ENCODE measurements around the gene CHCHD6.
A peak's percentile ranks its signal among the peaks of the same experiment; 100 is the strongest.

CHCHD6 gene, protein sequence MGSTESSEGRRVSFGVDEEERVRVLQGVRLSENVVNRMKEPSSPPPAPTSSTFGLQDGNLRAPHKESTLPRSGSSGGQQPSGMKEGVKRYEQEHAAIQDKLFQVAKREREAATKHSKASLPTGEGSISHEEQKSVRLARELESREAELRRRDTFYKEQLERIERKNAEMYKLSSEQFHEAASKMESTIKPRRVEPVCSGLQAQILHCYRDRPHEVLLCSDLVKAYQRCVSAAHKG

GRCh38 chr3:126703512-126704493 is at the start of gene CHCHD6:
CHCHD6 (plus strand) TSS chr3:126704240; CDS start chr3:126704313, 73 bp downstream.
- DNase-seq = peak; percentile 90

DNA sequence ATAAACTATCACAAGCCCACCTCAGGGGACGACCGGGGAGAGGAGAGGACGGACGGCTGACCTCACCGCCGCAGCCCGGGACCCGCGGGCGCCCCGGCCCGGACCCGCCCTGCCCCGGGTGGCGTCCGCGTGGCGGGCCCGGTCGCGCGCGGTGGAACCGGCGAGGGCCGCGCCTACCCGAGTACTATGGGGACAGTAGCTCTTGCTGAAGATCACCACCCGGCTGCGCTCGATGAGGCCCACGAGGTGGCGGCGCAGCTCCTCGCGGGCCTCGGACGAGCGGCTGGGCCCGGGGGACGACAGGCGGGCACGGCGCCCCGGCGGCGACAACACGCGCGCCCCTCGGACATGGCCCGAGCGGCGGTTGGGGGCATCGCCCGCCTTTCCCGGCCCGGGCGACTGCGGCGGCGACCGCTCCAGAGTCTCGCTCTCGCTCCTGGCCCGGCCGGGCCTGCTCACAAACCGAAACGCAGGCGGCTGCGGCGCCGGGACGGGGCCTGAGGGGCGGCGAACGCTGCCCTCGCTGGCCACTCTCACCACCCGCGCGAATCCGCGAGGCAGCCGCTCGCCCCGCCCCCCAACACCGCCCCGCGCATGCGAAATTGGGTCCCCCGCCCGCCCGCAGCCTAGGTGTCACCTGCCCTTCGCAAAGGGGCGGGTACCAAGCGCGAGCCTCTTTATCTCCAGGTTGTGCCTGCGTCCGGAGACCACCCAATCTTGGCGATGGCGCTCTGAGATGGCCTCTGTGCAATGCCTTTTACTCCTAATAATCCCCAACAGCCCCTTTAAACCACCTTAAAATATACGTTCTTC is 49.3 kb upstream of the CHCHD6 start, which contains the start of gene TXNRD3:
Gene TXNRD3, minus strand, starts transcription at position 554 of the 813 bp plus-strand sequence.
- DNase-seq = peak; percentile 80

DNA sequence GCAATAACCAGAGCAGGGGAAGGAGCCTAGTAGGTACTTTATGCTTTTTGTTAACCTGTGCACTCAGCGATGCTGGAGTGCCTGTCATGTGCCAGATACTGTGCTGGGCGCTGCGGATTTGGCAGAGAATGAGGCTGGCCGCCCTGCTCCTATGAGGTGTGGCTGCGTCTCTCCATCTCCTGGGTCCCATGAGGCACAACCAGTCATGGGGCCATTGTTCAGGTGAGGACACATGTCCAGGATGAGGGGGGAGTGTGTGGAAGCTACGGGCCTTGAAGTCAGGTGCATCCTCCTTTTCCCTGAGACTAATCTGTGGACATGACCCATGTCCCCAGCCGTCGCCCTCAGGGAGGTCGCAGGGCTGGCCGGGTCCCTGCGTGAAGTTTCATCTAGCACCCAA is 48.2 kb upstream of the CHCHD6 start:
- DNase-seq = no peak

DNA sequence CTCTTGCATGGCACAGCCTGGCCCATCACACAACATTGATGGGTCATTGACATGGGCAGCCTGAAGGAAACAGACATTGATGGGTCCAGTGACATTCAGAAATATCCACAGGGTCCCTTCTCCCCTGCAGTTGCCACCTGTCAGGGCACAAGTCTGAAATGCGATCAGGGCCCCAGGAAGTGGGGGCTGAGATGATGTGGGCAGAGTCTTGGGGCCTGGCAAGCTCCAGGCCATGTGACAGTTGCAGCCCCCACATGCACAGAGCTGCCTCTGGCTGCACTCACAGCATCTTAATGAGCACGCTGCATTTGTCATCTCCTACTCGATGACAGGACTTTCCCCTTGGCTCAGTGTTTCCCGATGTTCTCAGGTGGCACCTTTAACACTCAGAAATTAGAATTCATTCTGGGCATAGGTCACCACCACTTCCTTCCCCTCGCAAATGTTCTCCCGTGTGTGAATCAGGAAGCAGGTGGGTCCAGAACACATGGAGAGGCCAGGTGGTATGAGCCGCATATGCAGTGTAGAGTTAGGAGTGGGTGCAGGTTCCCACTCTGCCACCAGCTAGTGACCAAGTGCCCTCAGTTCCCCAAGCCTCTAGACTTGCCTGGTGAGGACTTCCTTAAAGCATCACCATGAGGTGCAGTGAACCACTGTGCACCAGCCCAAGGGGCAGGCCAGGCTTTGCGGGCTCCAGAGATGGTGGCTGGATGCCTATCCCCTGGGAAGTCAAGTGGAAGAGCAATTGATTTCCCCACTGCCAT is 47.5 kb upstream of the CHCHD6 start:
- no peak for DNase-seq

GRCh38 chr3:126657901-126658300 is 46.1 kb upstream of the CHCHD6 start:
- no peak for DNase-seq

DNA sequence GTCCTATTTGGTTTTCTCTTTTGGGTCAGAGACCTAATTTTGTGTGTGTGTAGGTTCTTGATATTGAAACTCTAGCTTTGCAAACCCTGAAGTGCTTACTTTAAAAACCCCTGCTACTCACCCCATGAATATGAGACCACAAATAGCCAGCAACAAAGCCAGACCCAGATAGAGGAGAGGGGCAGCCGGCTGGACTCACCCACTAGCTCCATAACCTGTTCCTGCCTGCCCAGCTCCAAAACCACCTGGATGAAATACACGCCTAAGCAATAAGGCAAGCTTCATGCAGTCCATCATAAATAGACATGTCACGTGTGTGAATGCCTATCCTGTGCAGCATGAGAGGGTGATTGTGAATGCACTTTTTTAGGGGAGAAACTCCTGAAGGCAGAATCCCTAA is 45.5 kb upstream of the CHCHD6 start:
- no peak for DNase-seq

DNA sequence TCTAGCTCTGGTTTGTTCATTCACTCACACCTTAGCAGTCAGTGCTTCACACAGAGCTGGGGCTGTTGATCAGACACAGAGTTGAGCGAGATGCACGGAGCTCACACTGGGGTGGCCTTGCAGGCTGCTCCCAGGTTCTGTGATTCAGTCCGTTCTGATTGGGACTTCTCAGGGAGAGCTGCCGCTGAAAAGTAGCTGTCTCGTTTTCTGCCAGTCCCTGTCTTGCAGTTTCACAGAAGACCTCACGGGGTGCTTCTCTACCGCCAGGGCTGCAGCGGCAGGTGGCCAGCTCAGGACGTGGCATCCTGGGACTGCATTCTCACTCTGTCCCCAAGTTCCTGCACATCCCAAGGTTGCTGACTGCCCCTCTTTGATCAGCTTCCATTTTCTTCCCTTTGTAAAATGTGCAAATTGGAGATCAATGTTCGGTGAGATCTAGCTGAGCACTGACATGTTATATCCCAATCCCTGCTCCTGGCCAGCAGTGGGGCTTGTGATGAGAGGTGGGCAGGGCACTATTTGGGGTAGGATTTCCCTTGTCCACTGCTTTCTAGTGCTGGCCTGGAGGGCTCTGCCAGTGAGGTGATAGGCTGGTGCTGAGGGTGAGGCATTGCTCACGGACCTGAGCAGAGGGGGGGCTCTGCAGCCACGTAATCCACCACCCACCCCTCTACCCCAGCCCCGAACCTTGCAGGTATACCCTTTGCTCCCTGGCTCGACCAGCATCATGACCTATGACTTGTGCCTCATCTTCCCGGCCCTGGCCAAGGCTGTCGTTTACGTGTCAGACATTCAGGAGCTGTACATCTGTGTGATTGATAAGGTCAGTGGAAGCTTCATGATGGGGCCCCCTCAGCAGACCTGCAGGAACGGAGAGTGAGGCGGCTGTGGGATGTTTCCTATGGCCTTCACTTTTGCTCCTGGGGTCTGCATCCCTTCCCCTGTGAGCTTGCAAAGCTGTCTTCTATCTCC is 43.8 kb upstream of the CHCHD6 start:
- no peak for DNase-seq

- DNase-seq = no peak
Measured at GRCh38 chr3:126661532-126662364, 42.3 kb upstream of the CHCHD6 start.

DNA sequence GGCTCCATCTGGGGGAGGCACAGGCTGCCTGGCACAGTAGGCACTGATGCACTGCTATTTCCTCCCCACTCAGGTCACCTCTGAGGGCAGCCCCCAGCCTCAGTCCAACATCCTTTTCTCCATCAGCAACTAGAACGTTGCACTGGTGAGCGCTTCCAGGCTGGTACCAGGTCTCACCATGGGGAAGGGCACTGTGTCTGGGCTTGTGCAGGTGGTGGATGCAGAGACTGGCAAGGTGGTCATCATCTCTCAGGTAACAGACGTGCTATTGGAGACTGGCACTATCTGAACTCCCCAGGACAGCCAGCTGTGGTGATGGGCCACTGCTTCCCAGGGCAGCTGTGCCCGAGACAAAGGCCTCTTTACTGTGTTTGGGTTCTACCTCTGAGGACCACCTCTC is 40.8 kb upstream of the CHCHD6 start:
- DNase-seq = no peak

DNA sequence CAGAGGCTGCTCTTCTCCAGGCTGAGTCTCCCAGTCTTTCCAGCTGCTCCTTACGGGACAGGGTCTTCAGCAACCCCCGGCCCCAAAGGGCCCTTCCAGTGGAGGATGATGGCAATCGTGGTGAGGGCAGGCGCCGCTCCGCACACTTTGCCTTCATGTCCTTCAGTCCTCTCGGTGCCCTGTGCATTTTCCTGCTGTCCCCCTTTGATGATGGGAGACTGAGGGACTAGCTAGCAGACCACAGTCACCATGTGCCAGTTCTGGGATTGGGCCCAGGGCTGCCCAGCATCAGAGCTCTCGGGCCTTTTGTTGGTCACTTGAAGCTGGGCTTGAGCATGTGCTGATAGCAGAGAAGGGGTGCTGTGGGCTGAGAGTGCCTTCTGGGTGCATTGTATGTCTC is 40.3 kb upstream of the CHCHD6 start:
- no peak for DNase-seq

GRCh38 chr3:126664591-126665214 is 39.3 kb upstream of the CHCHD6 start:
- DNase-seq = no peak

- DNase-seq = no peak
Measured at GRCh38 chr3:126665221-126665936, 38.7 kb upstream of the CHCHD6 start.

GRCh38 chr3:126665959-126666657 is 37.9 kb upstream of the CHCHD6 start:
- DNase-seq = no peak

DNA sequence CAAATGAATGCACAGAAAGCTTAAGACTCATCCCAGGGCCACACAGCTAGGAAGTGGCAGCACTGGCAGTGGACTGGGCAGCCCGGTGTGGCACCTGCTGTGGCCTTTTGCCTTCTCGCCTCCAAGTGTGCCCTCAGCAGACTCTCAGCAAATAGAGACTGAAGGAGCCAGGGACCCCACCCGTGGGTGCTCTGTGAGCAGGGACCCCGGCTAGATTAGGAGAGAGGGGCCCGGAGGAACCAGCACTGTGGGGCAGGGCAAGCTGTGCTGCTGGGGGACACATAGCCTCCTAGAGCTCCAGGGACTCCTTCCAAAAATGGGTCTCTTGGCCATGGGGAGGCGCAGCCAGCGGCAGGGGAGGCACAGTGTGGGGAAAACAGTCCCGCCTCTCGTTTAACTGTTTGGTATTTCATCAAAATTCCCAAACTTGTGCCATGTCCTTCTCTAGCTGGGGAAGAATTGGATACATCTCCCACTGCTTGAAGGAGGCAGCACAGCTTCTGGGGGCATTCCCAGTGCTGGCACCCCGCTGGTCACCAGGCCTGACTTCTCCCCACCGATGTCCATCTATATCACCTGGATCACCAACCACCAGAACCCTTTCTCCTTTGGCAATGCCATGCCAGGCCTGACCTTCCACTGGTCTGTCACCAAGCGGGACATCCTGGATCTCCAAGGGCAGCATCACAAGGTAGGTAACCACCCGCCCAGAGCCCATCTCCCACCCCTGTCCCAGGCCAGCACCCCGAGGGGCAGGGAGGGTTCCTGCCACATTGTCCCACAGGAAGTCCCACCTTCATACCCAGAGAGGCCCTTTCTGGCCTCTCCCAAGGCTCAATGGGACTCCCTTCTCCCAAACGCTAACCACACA is 37.1 kb upstream of the CHCHD6 start:
- no peak for DNase-seq

DNA sequence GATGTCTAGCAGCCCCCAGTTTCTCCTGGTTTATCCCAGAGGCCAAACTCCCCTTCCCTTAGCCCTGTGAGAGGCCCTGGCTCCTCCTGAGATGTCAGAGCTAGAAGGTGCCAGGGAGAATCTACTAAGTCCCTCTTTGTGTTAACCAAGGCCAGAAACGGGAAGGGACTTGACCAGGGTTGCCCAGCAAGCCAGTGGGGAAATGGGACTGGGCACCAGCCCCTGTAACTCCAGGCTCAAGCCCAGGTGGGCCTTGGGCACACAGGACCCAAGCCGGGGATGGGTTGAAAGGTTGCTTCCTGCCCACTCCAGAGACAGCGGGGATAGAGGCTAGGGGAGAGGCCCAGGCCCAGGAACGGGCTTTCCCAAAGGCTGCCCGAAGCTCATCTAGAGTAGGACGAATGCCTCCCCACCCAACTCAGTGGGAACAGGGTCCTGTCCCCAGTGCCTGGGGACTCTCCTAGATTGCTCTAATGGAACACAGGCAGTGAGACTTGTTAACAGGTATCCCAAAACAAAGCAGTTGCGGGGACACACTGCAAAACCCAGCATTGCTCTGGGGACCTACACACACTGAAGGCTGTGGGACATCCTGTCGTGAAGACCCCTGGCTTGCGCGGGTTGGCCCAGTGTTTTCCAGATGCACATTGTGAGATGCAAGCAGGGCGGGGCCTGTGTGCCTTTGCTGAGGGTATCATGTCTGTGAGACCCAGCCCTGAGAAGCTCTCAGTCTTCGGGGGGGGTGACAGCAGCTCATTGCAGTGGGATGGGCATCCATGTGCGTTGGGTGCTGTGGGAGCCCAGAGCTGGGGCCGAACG is 36.2 kb upstream of the CHCHD6 start:
- DNase-seq = no peak

All from NCI-H2029 (cell line).